DMS114 treated with DMSO at 0.1 percent for 48 hours (cell line): ENCODE measurements around the gene RHOV.

Experiments
- DNase-seq: peaks from one replicate; lab custom pipeline; 2025; ENCODE audit not compliant: unreplicated experiment; lab: John Stamatoyannopoulos, UW

Gene RHOV

GRCh38 chr15:40846841-40847222 is 27.2 kb downstream of the RHOV start:
- no peak for DNase-seq

GRCh38 chr15:40845511-40846284 is 28.3 kb downstream of the RHOV start:
- DNase-seq, result no peak

DNA sequence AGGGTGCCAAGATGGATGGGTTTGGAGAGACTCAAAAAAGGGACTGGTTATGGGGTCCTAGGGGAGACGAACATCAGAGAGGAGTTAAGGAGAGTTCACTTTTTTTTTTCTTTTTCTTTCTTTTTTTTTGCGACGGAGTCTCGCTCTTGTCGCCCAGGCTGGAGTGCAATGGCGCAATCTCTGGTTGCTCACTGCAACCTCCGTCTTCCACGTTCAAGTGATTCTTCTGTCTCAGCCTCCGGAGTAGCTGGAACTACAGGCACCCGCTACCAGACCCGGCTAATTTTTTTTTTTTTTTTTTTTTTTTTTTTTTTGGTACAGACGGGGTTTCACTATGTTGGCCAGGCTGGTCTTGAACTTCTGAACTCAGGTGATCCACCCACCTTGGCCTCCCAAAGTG is 29.0 kb downstream of the RHOV start:
- DNase-seq, result no peak

DNA sequence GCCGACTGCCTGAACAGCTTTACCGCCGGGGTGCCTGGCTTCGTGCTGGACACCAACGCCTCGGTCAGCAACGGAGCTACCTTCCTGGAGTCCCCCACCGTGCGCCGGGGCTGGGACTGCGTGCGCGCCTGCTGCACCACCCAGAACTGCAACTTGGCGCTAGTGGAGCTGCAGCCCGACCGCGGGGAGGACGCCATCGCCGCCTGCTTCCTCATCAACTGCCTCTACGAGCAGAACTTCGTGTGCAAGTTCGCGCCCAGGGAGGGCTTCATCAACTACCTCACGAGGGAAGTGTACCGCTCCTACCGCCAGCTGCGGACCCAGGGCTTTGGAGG is 29.4 kb downstream of the RHOV start:
- no peak for DNase-seq

GRCh38 chr15:40843885-40844695 is 29.9 kb downstream of the RHOV start, which contains the start of gene SPINT1:
Gene SPINT1 (plus strand): TSS chr15:40844048. CDS start chr15:40844555, 507 bp downstream.
- DNase-seq, result no peak

GRCh38 chr15:40843261-40843884 is 30.7 kb downstream of the RHOV start:
- no peak for DNase-seq

DNA sequence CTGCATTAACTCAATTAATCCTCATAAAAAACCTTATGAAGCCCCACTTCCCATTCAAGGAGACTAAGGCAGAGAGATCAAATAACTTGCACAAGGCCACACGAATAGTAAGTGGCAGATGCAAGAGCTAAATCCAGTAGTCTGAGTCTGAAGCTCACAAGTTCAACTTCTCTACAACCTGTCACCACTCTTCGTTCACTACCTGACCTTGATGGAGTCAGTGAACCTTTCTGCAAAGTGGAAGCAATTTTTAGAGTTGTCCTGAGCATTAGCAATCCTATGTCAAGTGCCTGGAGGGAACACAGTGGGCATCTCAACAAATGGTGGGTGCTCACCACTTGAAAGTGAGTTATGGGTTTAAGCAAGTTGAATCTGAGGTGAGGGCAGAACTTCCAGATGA is 32.3 kb downstream of the RHOV start:
- no peak for DNase-seq

GRCh38 chr15:40838756-40839155 is 35.3 kb downstream of the RHOV start:
- DNase-seq, result no peak

DNA sequence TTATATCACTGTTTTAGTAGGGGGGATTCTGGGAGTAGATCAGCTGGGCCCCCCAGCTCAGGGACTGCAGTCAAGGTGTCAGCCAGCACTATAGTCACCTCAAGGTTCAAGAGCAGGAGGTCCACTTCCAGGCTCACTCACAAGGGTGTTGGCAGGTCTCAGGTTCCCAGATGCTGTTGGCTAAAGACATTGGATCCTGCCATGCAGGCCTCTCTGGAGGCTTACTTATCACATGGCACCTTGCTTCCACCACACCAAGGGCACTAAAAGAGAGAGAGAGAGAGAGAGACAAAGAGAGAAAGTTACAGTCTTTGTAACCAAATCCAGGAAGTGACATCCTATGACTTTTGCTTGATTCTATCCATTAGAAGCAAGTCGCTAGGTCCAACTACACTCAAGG is 38.0 kb downstream of the RHOV start:
- DNase-seq, result no peak

DNA sequence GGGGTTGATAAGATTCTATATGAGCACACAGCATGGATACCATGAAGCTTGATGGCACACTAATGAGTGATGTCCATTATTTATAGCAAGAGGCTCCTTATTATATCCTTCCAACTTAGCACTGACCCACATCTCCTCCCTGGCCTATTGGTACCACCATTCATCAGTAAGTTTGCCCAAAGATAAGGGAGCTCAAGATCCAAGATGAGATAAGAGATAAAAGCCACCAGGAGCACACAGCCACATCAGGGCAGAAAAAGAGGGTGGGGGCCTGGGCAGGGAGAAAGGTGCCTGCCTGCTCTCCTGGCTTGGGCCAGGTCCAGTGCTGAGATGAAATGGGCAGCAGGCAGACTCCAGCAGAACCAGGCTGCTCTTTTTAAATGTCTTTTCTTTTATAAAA is 41.1 kb downstream of the RHOV start:
- no peak for DNase-seq

- no peak for DNase-seq
These were observed 42.2 kb downstream of the RHOV start for GRCh38 chr15:40831861-40832260.

GRCh38 chr15:40830884-40831283 is 43.1 kb downstream of the RHOV start:
- no peak for DNase-seq

GRCh38 chr15:40829115-40829514 is 44.9 kb downstream of the RHOV start:
- no peak for DNase-seq

- no peak for DNase-seq
These were observed 45.5 kb downstream of the RHOV start, which contains the start of gene PPP1R14D for GRCh38 chr15:40828447-40829036. Gene PPP1R14D (minus strand): TSS chr15:40828708. CDS start chr15:40828641, 67 bp downstream.

GRCh38 chr15:40826423-40827075 is 47.5 kb downstream of the RHOV start:
- no peak for DNase-seq

DNA sequence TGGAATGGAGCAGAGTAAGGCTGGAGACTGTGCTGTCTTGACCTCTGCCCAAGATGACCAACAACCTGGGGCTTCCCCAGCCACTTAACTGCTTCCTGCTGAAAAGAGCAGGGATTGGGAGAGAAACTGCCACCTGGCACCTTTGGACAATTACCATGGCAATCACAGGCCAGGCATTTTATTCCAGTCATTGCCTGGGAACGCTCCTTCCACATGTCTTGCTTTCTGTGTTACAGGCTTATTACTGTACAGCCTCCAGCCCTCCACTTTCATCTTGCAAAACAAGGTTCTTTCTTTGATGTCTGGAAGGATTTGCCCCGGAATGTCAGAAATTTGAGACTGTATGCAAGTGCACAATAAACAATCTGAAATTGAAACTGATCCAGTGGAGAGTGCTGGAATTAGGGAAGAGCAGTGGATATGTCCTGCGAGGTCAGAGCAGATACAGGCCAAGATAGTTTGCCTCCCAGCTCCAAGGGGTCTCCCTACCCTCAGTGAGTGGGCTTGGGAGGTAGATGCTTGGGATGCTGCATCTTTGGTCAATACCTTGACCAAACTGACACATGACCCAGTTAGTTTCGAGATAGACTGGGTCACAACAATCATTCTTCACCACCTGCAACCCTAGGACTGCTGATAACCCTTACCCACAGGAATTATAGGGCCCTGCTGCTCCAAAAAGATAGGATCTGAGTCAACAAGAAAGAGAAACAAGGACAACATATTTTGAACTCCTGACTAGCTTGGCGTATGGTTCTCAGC is 48.2 kb downstream of the RHOV start:
- no peak for DNase-seq

GRCh38 chr15:40823572-40824343 is 50.3 kb downstream of the RHOV start:
- no peak for DNase-seq
